Raji (cell line): ENCODE data around the gene CRADD.

Experiments
- POLR2A ChIP-seq: IDR thresholded peaks from 2 replicates; pipeline ENCODE4 v1.6.1; 2011; ENCODE audit warnings: low read depth, low read length, control low read depth; ENCODE audit not compliant: insufficient read depth

CRADD gene

GRCh38 chr12:93908264-93908663, 231.1 kb downstream of the CRADD start:
- no peak for TF ChIP-seq POLR2A

- no peak for TF ChIP-seq POLR2A
These were observed 231.8 kb downstream of the CRADD start for GRCh38 chr12:93908846-93909567.

GRCh38 chr12:93911396-93911795, 234.2 kb downstream of the CRADD start:
- no peak for TF ChIP-seq POLR2A

- TF ChIP-seq POLR2A = no peak
These were observed 235.0 kb downstream of the CRADD start for GRCh38 chr12:93912086-93912733.

- no peak for TF ChIP-seq POLR2A
These were observed 236.7 kb downstream of the CRADD start for GRCh38 chr12:93913845-93914244.

- TF ChIP-seq POLR2A = no peak
These were observed 237.1 kb downstream of the CRADD start for GRCh38 chr12:93914281-93914680.

- TF ChIP-seq POLR2A = no peak
These were observed 238.2 kb downstream of the CRADD start for GRCh38 chr12:93915411-93915810.

GRCh38 chr12:93916402-93916801, 239.2 kb downstream of the CRADD start:
- no peak for TF ChIP-seq POLR2A

- no peak for TF ChIP-seq POLR2A
These were observed 241.1 kb downstream of the CRADD start for GRCh38 chr12:93918262-93918661.

GRCh38 chr12:93918900-93919299, 241.7 kb downstream of the CRADD start:
- TF ChIP-seq POLR2A = no peak

- no peak for TF ChIP-seq POLR2A
These were observed 244.3 kb downstream of the CRADD start for GRCh38 chr12:93921521-93921920.

- no peak for TF ChIP-seq POLR2A
These were observed 245.4 kb downstream of the CRADD start for GRCh38 chr12:93922583-93923006.

- no peak for TF ChIP-seq POLR2A
These were observed 247.2 kb downstream of the CRADD start for GRCh38 chr12:93924367-93924766.

GRCh38 chr12:93925585-93926205, 248.5 kb downstream of the CRADD start:
- no peak for TF ChIP-seq POLR2A

- TF ChIP-seq POLR2A = no peak
These were observed 249.1 kb downstream of the CRADD start for GRCh38 chr12:93926237-93926636.

GRCh38 chr12:93937812-93938211, 260.6 kb downstream of the CRADD start:
- TF ChIP-seq POLR2A = no peak

- no peak for TF ChIP-seq POLR2A
These were observed 261.1 kb downstream of the CRADD start for GRCh38 chr12:93938317-93938716.

- TF ChIP-seq POLR2A = no peak
These were observed 261.8 kb downstream of the CRADD start for GRCh38 chr12:93938931-93939330.
